ENCODE measurements around the gene RFTN2. TPM values are rescaled to one million over a fixed set of nuclear protein-coding genes. Genes with fewer than 3 reads are reported as not detected.
A peak's percentile ranks its signal among the peaks of the same experiment; 100 is the strongest.
"Not testable (repeated sequence)": the region's sequence is repeated elsewhere in the genome, so short reads cannot be mapped to it uniquely, and the experiment has no call there.

The RFTN2 gene, protein sequence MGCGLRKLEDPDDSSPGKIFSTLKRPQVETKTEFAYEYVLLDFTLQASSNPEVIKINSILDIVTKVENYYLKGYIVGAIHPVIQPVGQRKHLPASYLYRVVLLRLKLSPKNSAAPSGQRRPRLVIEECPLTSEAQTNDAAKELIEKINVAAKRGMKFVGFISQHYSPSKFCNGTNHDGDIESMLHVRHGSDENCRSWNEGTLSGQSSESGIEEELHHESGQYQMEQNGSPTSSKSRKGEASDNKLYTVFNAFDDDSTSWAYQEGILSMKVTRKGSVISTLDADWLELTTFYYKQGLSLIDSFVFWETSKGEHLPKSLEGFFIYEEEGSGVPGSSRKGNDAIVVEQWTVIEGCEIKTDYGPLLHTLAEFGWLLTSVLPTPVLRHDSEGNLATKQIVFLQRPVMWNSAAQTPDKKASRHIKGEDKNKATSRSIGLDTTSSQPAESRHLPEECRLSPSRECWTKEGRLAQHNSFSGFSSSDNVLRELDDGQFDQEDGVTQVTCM
- total RNA-seq (10 to 100 TPM; 17.5 to 22.2 TPM), polyA plus RNA-seq (1 to 10 TPM; 8.0 to 8.8 TPM)
- long read RNA-seq, donor 1, full-length matches to known transcripts = 1 of 9 reads
- long read RNA-seq, donor 1, partial matches to known transcripts = 5 of 9 reads
- long read RNA-seq, donor 1, other reads (novel, unspliced or antisense) = 3 of 9 reads
- long read RNA-seq, donor 2, full-length matches to known transcripts = 3 of 12 reads
- long read RNA-seq, donor 2, partial matches to known transcripts = 2 of 12 reads
- long read RNA-seq, donor 2, other reads (novel, unspliced or antisense) = 7 of 12 reads

DNA sequence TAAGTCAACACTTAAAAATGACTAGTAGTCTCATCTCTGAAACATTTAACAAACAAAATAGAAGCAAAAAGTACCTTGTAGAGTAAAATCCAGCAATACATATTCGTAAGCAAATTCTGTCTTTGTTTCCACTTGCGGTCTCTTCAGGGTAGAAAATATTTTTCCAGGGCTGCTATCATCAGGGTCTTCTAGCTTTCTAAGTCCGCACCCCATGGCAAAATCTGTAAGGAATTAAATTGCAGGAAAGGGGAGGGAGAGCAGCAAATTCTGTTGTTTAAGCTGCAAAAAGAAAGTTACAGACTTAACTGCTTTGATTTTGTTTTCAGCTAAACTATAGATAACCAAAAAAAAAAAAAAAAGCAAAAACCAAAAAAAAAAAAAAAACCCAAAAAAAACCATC is at the start of gene RFTN2:
Gene RFTN2, minus strand, starts transcription at position 342 of the 400 bp plus-strand sequence. Its CDS starts 129 bp downstream, at position 213.
- H3K4me3 ChIP-seq (ENCODE audit: low read length in 2 of 2) = peak within 1 kb of the TSS; percentile 76 to 80
- H3K27ac ChIP-seq (ENCODE audit: low read depth in 1 of 2, low read length in 2 of 2) = peak within 1 kb of the TSS; percentile 11 to 21
- H3K4me1 ChIP-seq (ENCODE audit: control insufficient read depth in 1 of 2, insufficient read depth in 2 of 2, low read length in 2 of 2) = peaks cover 0 to 4% of the 10 kb centered on the region in 2 donors
- no peak for DNase-seq
- WGBS, 2 donors = 0 to 5% methylated on average over 3 of the region's 3 CpGs
- peaks cover 1% of the 10 kb centered on the region for H3K9me3 ChIP-seq (ENCODE audit: control insufficient read depth, low read length)
- intact Hi-C loops (cut with DNase I) = no loop called here
- peaks cover 0 to 3% of the 10 kb centered on the region in 2 donors for H3K36me3 ChIP-seq (ENCODE audit: control insufficient read depth in 1 of 2, insufficient read depth in 2 of 2, low read length in 1 of 2)
- no peak for ATAC-seq (ENCODE audit: low FRiP score)
- H3K27me3 ChIP-seq (ENCODE audit: control insufficient read depth in 1 of 2, insufficient read depth in 2 of 2, low read length in 1 of 2) = no peaks in the 10 kb centered on the region

DNA sequence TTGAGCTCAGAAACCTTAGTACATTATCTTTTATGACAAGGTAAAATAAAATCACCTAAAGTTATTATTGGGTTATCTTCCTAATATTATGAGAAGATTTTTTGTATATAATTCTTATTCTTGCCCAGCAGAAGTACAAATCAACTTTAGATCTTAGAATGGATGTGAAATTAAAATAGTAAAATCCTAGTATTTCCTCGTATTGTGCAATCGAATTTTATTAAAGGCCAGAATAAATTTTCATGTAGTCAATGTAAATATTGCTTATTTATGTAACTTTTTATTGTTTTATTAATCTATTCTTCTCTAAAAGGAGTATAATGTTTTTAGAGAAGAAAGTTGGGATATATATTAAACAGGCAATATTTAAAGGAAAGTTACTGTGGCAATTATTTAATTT is 42.5 kb upstream of the RFTN2 start:
- ATAC-seq (ENCODE audit: low FRiP score) (no peak), DNase-seq (no peak)
- no peak overlapping the region for H3K4me3 ChIP-seq (ENCODE audit: low read length in 2 of 2)
- no peaks in the 10 kb centered on the region for H3K27me3 ChIP-seq (ENCODE audit: control insufficient read depth in 1 of 2, insufficient read depth in 2 of 2, low read length in 1 of 2)
- WGBS, 2 donors = 91 to 93% methylated on average over 2 of the region's 2 CpGs
- no peaks in the 10 kb centered on the region for H3K9me3 ChIP-seq (ENCODE audit: control insufficient read depth, low read length)
- intact Hi-C loops (cut with DNase I) = no loop called here
- H3K36me3 ChIP-seq (ENCODE audit: control insufficient read depth in 1 of 2, insufficient read depth in 2 of 2, low read length in 1 of 2) = peaks cover 0 to 2% of the 10 kb centered on the region in 2 donors
- H3K27ac ChIP-seq (ENCODE audit: low read depth in 1 of 2, low read length in 2 of 2) = no peak overlapping the region
- no peaks in the 10 kb centered on the region for H3K4me1 ChIP-seq (ENCODE audit: control insufficient read depth in 1 of 2, insufficient read depth in 2 of 2, low read length in 2 of 2)

DNA sequence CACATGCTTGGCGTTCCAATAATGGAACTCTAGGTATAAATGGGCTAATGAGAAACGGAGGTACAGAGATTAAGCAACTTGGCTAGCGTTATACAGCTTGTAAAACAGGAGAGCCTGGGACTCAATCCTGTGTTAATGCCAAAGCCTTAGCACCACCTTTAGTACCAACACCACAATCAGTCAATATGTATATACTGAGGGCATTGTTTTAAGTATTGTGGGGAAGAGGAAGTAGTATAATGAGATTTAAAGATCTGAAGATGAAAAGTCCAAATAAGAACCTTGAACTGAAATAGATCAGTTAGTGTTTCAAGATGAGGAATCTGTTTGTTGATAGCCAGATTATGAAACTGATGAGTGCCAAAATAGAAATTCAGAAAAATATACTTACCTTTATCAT is 37.9 kb upstream of the RFTN2 start:
- WGBS, 2 donors = 93 to 94% methylated on average over 3 of the region's 3 CpGs
- DNase-seq (no peak), ATAC-seq (ENCODE audit: low FRiP score) (no peak)
- H3K4me3 ChIP-seq (ENCODE audit: low read length in 2 of 2) = no peak overlapping the region
- no peaks in the 10 kb centered on the region for H3K9me3 ChIP-seq (ENCODE audit: control insufficient read depth, low read length)
- H3K27ac ChIP-seq (ENCODE audit: low read depth in 1 of 2, low read length in 2 of 2) = no peak overlapping the region
- intact Hi-C loops (cut with DNase I) = no loop called here
- H3K36me3 ChIP-seq (ENCODE audit: control insufficient read depth in 1 of 2, insufficient read depth in 2 of 2, low read length in 1 of 2) = peaks cover 0 to 2% of the 10 kb centered on the region in 2 donors
- H3K4me1 ChIP-seq (ENCODE audit: control insufficient read depth in 1 of 2, insufficient read depth in 2 of 2, low read length in 2 of 2) = peaks cover 0 to 2% of the 10 kb centered on the region in 2 donors
- H3K27me3 ChIP-seq (ENCODE audit: control insufficient read depth in 1 of 2, insufficient read depth in 2 of 2, low read length in 1 of 2) = no peaks in the 10 kb centered on the region

DNA sequence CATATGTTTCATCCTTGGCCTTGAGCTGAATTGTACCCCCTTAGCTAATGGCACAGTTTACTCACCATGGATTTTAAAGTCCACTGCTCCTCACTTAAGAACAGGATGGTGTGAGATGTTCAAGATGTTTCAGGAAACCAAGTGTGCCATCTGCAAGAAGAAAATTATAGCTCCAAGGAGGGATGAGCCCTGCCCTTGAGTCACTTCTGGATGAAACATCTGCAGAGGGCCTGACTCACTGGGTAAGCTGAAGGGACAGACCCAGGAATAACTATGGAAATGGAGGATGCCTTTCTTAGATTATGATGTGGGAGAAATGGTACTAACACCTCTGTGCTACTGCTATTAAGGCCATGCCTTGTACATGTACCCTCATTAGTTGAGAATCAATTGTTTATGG is 36.2 kb upstream of the RFTN2 start:
- no peaks in the 10 kb centered on the region for H3K27me3 ChIP-seq (ENCODE audit: control insufficient read depth in 1 of 2, insufficient read depth in 2 of 2, low read length in 1 of 2)
- peaks cover 0 to 2% of the 10 kb centered on the region in 2 donors for H3K36me3 ChIP-seq (ENCODE audit: control insufficient read depth in 1 of 2, insufficient read depth in 2 of 2, low read length in 1 of 2)
- no peak overlapping the region for H3K4me3 ChIP-seq (ENCODE audit: low read length in 2 of 2)
- no peak overlapping the region for H3K27ac ChIP-seq (ENCODE audit: low read depth in 1 of 2, low read length in 2 of 2)
- DNase-seq (no peak), ATAC-seq (ENCODE audit: low FRiP score) (no peak)
- H3K4me1 ChIP-seq (ENCODE audit: control insufficient read depth in 1 of 2, insufficient read depth in 2 of 2, low read length in 2 of 2) = peaks cover 0 to 5% of the 10 kb centered on the region in 2 donors
- intact Hi-C loops (cut with DNase I) = no loop called here
- no peaks in the 10 kb centered on the region for H3K9me3 ChIP-seq (ENCODE audit: control insufficient read depth, low read length)

DNA sequence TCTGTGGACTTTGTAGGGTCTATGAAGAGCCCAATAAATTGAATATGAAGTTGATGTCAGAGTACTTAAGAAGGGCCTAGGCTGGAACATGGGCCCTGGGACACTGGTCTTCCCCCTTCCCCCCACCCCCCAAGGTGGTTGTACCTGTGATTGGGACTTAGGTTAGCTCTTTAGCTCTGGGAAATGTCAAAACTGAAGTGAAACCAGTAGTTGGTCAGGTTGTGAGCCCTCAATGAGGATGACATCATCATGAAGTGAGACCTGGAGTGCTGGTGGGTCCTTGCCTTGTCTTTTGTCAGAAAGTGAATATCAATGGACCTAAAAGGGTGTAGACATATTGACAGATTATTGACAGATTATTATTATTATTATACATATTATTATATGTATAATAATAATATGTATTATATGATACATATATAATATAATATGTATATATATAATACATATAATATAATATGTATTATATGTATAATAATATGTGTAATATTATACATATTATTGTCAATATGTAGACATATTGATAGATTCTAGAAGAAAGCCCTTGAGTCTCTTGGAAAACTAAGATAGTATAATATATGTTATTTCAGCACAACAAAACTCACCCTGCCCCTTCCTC is 35.1 kb upstream of the RFTN2 start:
- DNase-seq (no peak), ATAC-seq (ENCODE audit: low FRiP score) (no peak)
- no peak overlapping the region for H3K27ac ChIP-seq (ENCODE audit: low read depth in 1 of 2, low read length in 2 of 2)
- no peaks in the 10 kb centered on the region for H3K27me3 ChIP-seq (ENCODE audit: control insufficient read depth in 1 of 2, insufficient read depth in 2 of 2, low read length in 1 of 2)
- peaks cover 0 to 2% of the 10 kb centered on the region in 2 donors for H3K36me3 ChIP-seq (ENCODE audit: control insufficient read depth in 1 of 2, insufficient read depth in 2 of 2, low read length in 1 of 2)
- no peaks in the 10 kb centered on the region for H3K9me3 ChIP-seq (ENCODE audit: control insufficient read depth, low read length)
- intact Hi-C loops (cut with DNase I) = no loop called here
- H3K4me3 ChIP-seq (ENCODE audit: low read length in 2 of 2) = no peak overlapping the region
- H3K4me1 ChIP-seq (ENCODE audit: control insufficient read depth in 1 of 2, insufficient read depth in 2 of 2, low read length in 2 of 2) = peaks cover 0 to 5% of the 10 kb centered on the region in 2 donors

DNA sequence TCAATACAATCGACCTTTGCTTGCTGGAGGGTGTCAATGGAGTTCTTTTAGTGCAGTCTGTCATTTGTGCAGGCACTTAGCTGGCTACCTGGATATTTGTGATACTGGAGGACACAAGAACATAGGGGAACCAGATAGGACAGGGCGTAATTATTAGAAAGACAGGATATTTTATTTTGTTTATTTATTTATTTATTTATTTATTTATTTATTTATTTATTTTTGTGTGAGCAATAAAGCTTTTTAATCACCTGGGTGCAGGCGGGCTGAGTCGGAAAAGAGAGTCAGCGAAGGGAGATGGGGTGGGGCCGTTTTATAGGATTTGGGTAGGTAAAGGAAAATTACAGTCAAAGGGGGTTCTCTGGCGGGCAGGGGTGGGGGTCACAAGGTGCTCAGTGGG is 33.8 kb upstream of the RFTN2 start:
- H3K27ac ChIP-seq (ENCODE audit: low read depth in 1 of 2, low read length in 2 of 2); ATAC-seq (ENCODE audit: low FRiP score); H3K27me3 ChIP-seq (ENCODE audit: control insufficient read depth in 1 of 2, insufficient read depth in 2 of 2, low read length in 1 of 2); H3K4me1 ChIP-seq (ENCODE audit: control insufficient read depth in 1 of 2, insufficient read depth in 2 of 2, low read length in 2 of 2); DNase-seq; H3K9me3 ChIP-seq (ENCODE audit: control insufficient read depth, low read length); H3K4me3 ChIP-seq (ENCODE audit: low read length in 2 of 2); H3K36me3 ChIP-seq (ENCODE audit: control insufficient read depth in 1 of 2, insufficient read depth in 2 of 2, low read length in 1 of 2): not testable (repeated sequence)
- WGBS, 2 donors = 92 to 93% methylated on average over 7 of the region's 7 CpGs
- intact Hi-C loops (cut with DNase I) = loop anchor here in 1 of 2 donors (2.0 to 10.0 kb wide), 4 partner anchors 68 to 588 kb away; partner anchors contain the start of genes COQ10B and HSPE1

DNA sequence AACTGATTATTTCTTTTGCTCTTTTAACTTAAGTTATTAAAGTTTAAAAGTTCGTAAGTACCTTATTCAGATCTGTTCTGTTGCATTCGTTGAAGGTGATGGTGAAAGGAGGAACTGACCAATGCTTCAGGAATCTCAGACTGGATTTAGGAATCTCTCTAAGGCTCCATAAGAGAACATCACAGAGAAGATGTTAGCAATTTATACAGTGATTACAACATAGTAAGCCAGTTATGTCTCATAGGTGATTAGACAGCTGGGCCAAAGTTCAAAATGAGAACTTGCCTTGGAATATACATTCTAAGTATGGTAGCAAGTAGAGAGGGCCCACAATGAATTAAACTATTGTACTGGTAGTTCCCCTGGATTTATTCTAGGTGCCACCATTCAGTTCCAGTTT is 32.9 kb upstream of the RFTN2 start:
- Histone ChIP-seq H3K9me3 (ENCODE audit: control insufficient read depth, low read length) (no peaks in the 10 kb centered on the region), H3K27ac (ENCODE audit: low read depth in 1 of 2, low read length in 2 of 2) (no peak overlapping the region), H3K4me1 (ENCODE audit: control insufficient read depth in 1 of 2, insufficient read depth in 2 of 2, low read length in 2 of 2) (peaks cover 0 to 5% of the 10 kb centered on the region in 2 donors), H3K4me3 (ENCODE audit: low read length in 2 of 2) (no peak overlapping the region), H3K27me3 (ENCODE audit: control insufficient read depth in 1 of 2, insufficient read depth in 2 of 2, low read length in 1 of 2) (no peaks in the 10 kb centered on the region), H3K36me3 (ENCODE audit: control insufficient read depth in 1 of 2, insufficient read depth in 2 of 2, low read length in 1 of 2) (peaks cover 0 to 2% of the 10 kb centered on the region in 2 donors)
- 53 to 56% methylated on average over 2 of the region's 2 CpGs for WGBS, 2 donors
- DNase-seq = no peak
- intact Hi-C loops (cut with DNase I) = loop anchor here in 1 of 2 donors (2.0 to 10.0 kb wide), 4 partner anchors 68 to 589 kb away; partner anchors contain the start of genes COQ10B and HSPE1
- no peak for ATAC-seq (ENCODE audit: low FRiP score)

DNA sequence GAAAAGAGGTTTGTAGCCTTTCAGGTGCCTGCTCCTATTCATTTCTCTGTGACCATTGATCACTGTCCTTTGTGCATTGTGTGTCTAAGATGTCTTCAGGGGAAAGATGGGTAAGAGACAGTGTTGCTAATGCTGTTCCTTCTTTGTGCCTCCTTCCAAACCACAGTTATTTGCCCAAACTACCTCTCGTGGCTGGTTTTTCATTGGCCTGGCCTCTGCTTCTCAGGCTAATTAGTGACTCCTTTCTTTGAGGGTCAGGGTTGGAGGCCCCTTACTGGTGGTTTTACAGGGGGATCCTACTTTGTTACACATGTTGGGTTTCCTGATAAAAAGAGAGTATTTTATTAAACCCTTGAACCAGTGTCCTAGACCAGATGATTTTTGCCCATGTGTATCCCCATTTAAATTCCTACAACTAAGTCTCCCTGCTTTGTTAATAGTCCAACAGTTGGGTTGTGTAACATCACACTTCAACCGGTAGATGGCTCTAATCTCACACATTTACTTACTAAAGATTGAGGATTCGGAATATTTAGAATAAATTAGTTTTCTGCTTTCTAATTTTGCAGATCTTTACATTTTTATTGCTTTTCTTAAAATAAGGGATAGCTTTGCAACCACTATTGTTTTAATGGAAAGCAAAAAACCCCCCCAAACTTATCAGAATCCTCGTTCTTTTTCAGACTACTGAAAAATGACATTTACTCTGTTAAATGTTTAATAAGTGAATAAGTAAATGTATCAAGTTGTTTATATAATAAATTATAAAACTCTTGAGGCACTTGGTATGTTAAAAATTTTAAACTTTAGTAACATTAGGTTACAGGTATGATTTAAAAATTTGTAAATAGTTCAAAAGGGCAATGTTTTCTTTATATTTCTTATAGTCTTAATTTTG is 32.2 kb upstream of the RFTN2 start:
- H3K4me3 ChIP-seq (ENCODE audit: low read length in 2 of 2) = peak overlapping the region in 1 of 2 donors; percentile 17
- WGBS, 2 donors = 4 to 5% methylated on average over 4 of the region's 4 CpGs
- H3K9me3 ChIP-seq (ENCODE audit: control insufficient read depth, low read length) = no peaks in the 10 kb centered on the region

More for the DNA sequence above, 32.2 kb upstream of the RFTN2 start:
- ATAC-seq (ENCODE audit: low FRiP score) = no peak
- no peak for DNase-seq
- no peaks in the 10 kb centered on the region for H3K36me3 ChIP-seq (ENCODE audit: control insufficient read depth in 1 of 2, insufficient read depth in 2 of 2, low read length in 1 of 2)
- peaks cover 0 to 5% of the 10 kb centered on the region in 2 donors for H3K4me1 ChIP-seq (ENCODE audit: control insufficient read depth in 1 of 2, insufficient read depth in 2 of 2, low read length in 2 of 2)
- no peak overlapping the region for H3K27ac ChIP-seq (ENCODE audit: low read depth in 1 of 2, low read length in 2 of 2)
- intact Hi-C loops (cut with DNase I) = loop anchor here in 1 of 2 donors (2.0 to 10.0 kb wide), 4 partner anchors 69 to 590 kb away; partner anchors contain the start of genes COQ10B and HSPE1
- no peaks in the 10 kb centered on the region for H3K27me3 ChIP-seq (ENCODE audit: control insufficient read depth in 1 of 2, insufficient read depth in 2 of 2, low read length in 1 of 2)
